ENCODE data around the gene ZFYVE16. TPM values are rescaled to one million over a fixed set of nuclear protein-coding genes. Genes with fewer than 3 reads are reported as not detected.
"Not testable (repeated sequence)": the region's sequence is repeated elsewhere in the genome, so short reads cannot be mapped to it uniquely, and the experiment has no call there.

ZFYVE16 gene
- 6.2 TPM for total RNA-seq

DNA sequence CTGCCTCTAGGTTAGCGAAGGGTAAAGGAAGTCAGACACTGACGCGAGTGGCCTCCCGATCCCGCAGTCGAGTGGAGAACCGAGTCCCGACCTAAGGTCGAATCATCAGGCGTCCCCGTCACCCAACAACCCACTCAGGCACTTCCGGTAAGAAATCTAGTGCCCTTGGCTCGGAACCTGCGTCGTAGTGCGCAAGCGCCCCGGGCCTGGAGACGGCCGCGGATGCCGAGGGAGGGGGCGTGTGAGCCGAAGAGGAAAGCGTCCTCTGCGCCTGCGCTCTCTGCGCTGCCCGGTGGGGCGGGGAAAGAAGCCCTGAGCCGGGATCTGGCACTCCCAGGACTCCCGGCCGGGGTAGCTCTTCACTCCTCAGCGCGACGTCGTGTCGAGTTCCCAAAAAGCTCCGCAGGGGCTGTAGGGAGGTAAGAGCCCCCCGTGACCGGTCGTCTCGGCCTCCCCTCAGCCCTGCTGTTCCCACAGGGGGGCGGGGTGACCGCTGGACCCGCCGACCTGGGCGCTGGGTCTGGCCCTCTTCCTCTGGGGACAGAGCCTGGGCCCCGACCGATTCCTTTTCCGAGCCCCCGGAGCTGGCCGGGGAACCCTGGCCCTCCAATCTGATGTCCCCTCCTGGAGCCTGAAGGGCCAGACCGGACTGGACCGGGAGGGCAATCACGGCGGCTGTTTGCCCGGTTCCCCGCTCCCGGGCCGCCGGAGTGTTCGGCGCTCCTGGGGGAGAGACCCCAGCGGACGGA lies at the start of gene ZFYVE16:
Gene ZFYVE16, plus strand, starts transcription at position 330 of the 749 bp plus-strand sequence. CDS start 26,084 bp downstream, outside the sequence.
- DNase-seq (ENCODE audit: low read depth in 2 of 3, low spot score in 2 of 3) = peak; percentile 93 to 98 (median 97)

DNA sequence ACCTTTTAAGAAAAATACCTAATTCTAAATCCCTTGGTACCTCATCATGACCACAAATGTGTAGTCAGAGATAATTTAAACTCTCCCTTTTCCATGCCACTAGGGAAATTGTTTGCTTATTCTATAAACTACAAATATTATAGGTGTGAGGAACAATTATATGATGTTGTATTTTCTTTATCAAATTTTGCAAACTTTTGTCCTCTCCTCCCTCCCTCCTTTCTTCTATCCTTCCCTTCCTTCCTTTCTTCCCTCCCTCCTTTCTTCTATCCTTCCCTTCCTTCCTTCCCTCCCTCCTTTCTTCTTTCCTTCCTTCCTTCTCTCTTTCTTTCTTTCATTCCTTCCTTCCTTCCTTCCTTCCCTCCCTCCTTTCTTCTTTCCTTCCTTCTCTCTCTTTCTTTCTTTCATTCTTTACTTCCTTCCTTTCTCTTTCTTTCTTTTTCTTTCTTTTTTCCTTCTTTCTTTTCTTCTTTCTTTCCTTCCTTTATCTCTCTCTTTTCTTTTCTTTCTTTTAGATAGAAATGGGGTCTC lies 46.9 kb upstream of the ZFYVE16 start:
- no peak for DNase-seq (ENCODE audit: low read depth in 2 of 3, low spot score in 2 of 3)

GRCh38 chr5:80364892-80365291 lies 43.0 kb upstream of the ZFYVE16 start:
- no peak for DNase-seq (ENCODE audit: low read depth in 2 of 3, low spot score in 2 of 3)

- DNase-seq (ENCODE audit: low read depth in 2 of 3, low spot score in 2 of 3) = no peak
These were observed 39.0 kb upstream of the ZFYVE16 start for GRCh38 chr5:80368661-80369480.

DNA sequence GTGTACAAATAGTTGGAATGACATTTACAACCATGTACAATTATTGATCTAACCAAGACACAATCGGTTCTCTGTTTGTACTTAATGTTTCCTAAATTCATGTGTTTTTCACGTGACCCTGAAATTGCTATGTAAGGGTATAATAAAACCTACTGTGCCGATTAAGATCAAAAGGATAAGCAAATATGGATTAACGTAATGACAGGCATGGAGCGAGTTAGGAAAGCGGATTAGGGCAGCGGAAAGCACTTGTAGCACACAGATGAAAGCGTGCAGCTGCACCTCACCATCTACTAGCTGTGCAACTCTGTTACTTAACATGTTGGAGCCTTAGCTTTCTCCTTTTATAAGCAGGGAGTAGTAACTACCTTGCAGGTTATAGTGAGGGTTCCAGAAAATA lies 38.3 kb upstream of the ZFYVE16 start:
- no peak for DNase-seq (ENCODE audit: low read depth in 2 of 3, low spot score in 2 of 3)

DNA sequence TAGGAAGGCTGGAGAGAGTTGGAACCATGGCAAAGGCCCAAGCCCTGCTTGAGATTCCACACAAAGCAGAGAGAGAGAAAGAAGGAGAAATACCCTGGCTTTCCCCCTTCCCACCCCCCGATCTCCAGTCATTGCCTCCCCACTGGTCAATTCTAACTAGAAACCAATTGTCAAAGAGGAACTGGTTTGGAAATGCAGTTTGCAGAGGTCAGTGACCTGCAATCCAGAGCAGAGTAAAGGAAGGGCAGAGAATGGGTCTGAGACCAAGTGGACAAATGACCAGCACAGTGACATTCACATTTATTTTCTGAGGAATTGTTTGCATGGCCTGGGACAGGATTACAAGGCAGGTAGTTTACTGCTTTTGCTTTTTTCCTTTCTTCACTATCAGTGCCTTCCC lies 37.5 kb upstream of the ZFYVE16 start:
- no peak for DNase-seq (ENCODE audit: low read depth in 2 of 3, low spot score in 2 of 3)

- DNase-seq (ENCODE audit: low read depth in 2 of 3, low spot score in 2 of 3) = no peak
These were observed 35.1 kb upstream of the ZFYVE16 start for GRCh38 chr5:80372780-80373179.

- DNase-seq (ENCODE audit: low read depth in 2 of 3, low spot score in 2 of 3) = no peak
These were observed 33.7 kb upstream of the ZFYVE16 start for GRCh38 chr5:80374188-80374587.

GRCh38 chr5:80376557-80376956 lies 31.3 kb upstream of the ZFYVE16 start:
- DNase-seq (ENCODE audit: low read depth in 2 of 3, low spot score in 2 of 3) = no peak

GRCh38 chr5:80382488-80382887 lies 25.4 kb upstream of the ZFYVE16 start:
- DNase-seq (ENCODE audit: low read depth in 2 of 3, low spot score in 2 of 3) = no peak

DNA sequence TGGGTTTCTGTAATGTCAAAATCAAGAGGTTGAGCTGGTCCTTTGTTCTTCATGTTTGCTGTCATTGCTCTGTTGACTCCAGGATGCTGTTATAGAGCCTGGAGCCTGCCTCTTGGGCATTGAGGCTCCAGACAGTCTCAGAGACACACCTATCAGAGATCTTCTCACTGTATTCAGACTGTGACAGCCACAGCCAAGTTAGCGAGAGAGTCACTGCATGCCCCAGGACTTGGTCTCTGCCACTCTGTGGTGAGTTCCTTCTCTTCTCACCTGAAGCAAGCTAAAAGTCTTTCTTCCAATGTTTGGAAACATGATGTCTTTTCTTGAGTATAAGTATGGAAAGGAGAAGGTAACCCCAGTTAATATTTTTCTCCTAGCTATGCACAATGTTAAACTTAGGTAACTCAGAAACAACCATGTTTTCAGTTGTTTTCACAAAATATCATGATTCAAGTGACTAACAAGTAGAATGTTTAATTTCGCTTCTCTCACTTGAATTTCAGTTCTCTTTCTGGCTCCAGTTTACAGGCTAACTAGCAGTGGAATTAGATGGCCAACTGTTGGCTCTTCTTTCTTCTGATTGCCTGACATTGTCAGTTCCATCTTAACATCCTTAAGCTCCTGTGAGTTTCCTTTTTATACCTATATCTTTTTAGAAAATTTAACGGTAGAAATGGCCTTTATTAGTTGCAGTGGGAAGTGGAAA lies 20.6 kb upstream of the ZFYVE16 start:
- no peak for DNase-seq (ENCODE audit: low read depth in 2 of 3, low spot score in 2 of 3)

GRCh38 chr5:80389580-80389979 lies 18.3 kb upstream of the ZFYVE16 start:
- DNase-seq (ENCODE audit: low read depth in 2 of 3, low spot score in 2 of 3) = peak in 1 of 3 donors; percentile 8

- not testable (repeated sequence) for DNase-seq (ENCODE audit: low read depth in 2 of 3, low spot score in 2 of 3)
These were observed 17.5 kb upstream of the ZFYVE16 start for GRCh38 chr5:80390413-80390812.

GRCh38 chr5:80391267-80391666 lies 16.6 kb upstream of the ZFYVE16 start:
- not testable (repeated sequence) for DNase-seq (ENCODE audit: low read depth in 2 of 3, low spot score in 2 of 3)

GRCh38 chr5:80399526-80400239 lies 8.2 kb upstream of the ZFYVE16 start:
- DNase-seq (ENCODE audit: low read depth in 2 of 3, low spot score in 2 of 3) = peak in 2 of 3 donors; percentile 41 to 54

GRCh38 chr5:80400368-80400767 lies 7.5 kb upstream of the ZFYVE16 start:
- not testable (repeated sequence) for DNase-seq (ENCODE audit: low read depth in 2 of 3, low spot score in 2 of 3)

- no peak for DNase-seq (ENCODE audit: low read depth in 2 of 3, low spot score in 2 of 3)
These were observed 4.1 kb upstream of the ZFYVE16 start for GRCh38 chr5:80403782-80404181.

- DNase-seq (ENCODE audit: low read depth in 2 of 3, low spot score in 2 of 3) = peak in 1 of 3 donors; percentile 77
These were observed 707 bp upstream of the ZFYVE16 start for GRCh38 chr5:80406980-80407734.

All from hematopoietic multipotent progenitor cell (in vitro differentiated cells).